Stimulated activated CD4-positive, alpha-beta T cell treated with anti-CD3 and anti-CD28 coated beads, Interleukin-1b, Interleukin-23, amount 100 ng/mL, for 4 hours (primary cell): Measurements from ENCODE around the gene TUBGCP6.

Experiments
- DNase-seq, 2 donors: peaks; one replicate each; pipeline ENCODE4 v3.0.0-alpha.2; 2020; ENCODE audit warnings: low read depth in 2 of 2

Gene TUBGCP6

GRCh38 chr22:50226063-50226874 lies 18.6 kb downstream of the TUBGCP6 start:
- no peak for DNase-seq

GRCh38 chr22:50225200-50225969 lies 19.4 kb downstream of the TUBGCP6 start:
- DNase-seq: no peak

- no peak for DNase-seq
These were observed 20.8 kb downstream of the TUBGCP6 start for GRCh38 chr22:50224071-50224470.

- no peak for DNase-seq
These were observed 22.3 kb downstream of the TUBGCP6 start for GRCh38 chr22:50222508-50222907.

GRCh38 chr22:50221410-50222300 lies 23.2 kb downstream of the TUBGCP6 start:
- DNase-seq: no peak

- DNase-seq: no peak
These were observed 24.0 kb downstream of the TUBGCP6 start for GRCh38 chr22:50220603-50221409.

GRCh38 chr22:50219800-50220602 lies 24.8 kb downstream of the TUBGCP6 start:
- DNase-seq: no peak

- no peak for DNase-seq
These were observed 25.7 kb downstream of the TUBGCP6 start for GRCh38 chr22:50218996-50219727.

GRCh38 chr22:50218153-50218995 lies 26.4 kb downstream of the TUBGCP6 start:
- DNase-seq: no peak

- DNase-seq: no peak
These were observed 27.2 kb downstream of the TUBGCP6 start for GRCh38 chr22:50217543-50218152.

- no peak for DNase-seq
These were observed 27.9 kb downstream of the TUBGCP6 start for GRCh38 chr22:50216684-50217520.

GRCh38 chr22:50216055-50216683 lies 28.7 kb downstream of the TUBGCP6 start:
- DNase-seq: no peak

- no peak for DNase-seq
These were observed 29.3 kb downstream of the TUBGCP6 start for GRCh38 chr22:50215297-50216054.

GRCh38 chr22:50213263-50213662 lies 31.6 kb downstream of the TUBGCP6 start:
- DNase-seq: no peak

- DNase-seq: no peak
These were observed 33.7 kb downstream of the TUBGCP6 start for GRCh38 chr22:50211147-50211546.
